ENCODE results near the gene WWOX.

The WWOX gene

DNA sequence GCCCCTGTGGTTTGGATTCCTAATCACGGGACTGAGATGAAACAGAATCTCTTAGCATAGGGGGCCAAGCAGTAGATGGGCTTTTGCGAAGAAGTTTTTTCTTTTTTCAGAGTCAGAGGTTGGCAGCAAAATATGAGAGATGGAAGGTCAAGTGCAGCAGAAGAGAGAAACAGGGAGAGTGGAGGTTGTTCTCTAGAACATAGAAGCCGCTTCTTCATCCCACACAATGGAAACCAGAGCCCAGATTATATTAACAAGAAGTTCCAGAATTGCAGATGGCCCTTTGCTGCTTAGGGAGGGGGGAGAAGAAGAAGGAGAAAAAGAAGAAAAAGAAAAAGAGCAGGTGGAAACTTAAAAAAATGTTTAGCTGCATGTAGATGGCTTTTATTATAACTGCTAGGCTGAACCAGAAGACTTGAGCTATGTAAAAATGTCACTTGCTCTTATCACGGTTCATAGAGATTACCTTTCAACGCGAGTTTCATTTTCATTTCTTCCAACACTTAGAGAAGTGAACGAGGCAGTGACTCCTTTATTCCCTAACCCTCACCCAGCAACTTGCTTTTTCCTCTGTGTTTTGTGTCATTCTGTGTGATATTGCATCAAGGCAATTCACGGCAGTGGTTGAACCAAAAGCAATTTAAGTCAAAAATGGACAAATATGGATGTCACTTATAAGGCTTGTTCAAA lies 737.5 kb downstream of the WWOX start:
- DNase-seq: no peak

DNA sequence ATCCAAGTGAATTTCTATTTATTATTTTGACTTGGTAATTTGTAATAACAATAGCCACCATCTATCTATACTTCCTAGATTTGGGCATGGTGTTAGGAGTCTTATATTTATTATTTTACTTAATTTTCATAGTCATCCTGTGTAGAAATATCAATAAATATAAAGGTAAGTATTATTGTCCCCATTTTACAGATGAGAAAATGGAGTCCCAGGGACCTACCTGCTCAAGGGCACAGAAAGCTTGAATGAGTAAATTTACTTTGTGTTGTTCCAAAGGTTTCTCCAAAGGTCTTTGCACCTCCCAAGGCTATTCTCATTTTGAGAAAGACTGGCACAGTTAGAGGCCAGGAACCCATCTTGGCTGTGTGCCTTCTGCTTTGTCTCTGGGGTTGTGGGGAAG lies 738.3 kb downstream of the WWOX start:
- DNase-seq: no peak

DNA sequence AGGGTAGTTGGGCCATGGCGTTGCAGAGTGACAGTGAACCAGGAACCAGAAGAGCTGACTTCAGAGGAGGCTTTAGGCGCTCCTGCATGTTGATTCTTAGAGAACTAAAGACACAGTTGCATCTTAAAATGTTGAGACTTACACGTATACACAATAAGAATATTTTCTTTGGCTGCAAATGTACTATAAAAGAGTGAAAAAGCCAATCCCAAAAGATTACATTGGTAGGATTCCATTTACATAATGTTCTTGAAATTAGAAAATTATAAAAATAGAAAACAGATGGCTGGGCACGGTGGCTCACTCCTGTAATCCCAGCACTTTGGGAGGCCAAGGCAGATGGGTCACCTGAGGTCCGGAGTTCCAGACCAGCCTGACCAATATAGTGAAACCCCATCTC lies 738.8 kb downstream of the WWOX start:
- DNase-seq: no peak

DNA sequence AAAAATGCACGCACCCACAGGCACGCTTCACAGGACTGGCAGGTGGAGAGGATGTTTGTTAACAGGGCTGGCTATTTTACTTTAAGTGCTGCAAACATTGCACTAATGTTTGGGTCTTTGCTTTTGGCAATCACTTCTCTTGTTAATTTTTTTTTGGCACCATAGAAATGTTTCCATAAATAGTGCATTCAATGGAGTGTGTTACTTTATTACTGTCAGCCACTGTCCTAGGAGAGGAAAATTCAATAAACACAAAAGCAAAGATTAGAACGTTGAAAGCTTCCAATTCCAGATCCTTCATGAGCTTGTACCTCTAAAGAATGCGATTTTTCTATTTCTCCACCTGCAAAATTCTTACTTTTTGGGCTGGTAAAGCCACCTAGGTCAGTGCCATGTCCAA lies 743.5 kb downstream of the WWOX start:
- DNase-seq: no peak

DNA sequence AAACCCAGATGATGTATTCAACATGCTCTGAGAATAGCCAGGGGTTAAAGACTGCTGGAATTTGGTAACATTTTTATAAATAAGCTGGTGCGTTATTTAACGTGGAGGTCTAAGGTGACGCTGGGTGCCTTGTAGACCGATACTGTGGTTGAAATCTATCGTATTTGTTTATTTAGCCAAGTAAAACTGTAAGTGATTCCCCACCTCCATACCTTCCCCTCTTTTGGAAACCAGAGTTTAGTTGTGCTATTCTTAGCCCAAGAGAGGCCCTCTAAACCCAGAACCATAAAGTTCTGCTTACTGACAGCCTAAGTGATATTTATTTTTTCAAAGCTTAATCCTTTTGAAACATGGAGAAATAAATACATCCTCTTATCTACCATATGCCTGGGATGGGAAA lies 744.5 kb downstream of the WWOX start:
- DNase-seq: no peak

DNA sequence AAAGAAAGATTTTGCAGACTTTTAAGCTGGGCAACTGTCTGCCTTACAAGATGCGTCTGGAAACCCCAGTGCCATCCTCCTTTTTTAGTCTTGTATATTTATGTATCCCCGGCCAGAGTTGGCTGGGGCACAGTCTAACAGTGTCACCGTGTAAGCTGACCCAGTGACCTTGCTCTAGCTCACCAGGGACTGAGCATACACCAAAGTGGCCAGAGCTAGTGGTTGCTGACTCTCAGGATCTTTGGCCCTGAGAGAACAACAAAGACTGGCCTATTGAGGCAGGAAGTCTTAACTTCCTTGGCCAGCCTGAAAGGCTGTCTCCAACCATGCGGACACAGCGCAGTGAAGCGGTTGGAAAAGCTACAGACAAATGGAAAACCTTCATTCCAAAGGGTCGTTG lies 745.2 kb downstream of the WWOX start:
- no peak for DNase-seq

DNA sequence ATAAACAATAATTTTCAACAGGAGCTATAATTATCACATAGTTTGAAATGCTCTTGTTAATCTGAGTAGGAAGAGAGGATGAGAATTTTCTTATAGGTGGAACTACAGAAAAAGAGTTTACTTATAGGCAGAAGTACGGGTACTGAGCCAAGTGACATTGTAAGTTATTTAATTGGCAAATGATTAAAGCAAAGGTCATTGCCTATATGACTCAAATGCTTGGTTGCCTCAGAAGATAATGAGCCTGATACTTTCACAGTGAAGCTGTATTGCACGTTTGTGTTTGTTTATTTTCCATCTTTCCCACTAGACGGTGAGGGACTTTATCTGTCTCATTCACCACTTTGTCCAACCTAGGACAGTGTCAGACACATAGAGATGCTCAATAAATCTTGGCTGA lies 751.8 kb downstream of the WWOX start:
- no peak for DNase-seq

DNA sequence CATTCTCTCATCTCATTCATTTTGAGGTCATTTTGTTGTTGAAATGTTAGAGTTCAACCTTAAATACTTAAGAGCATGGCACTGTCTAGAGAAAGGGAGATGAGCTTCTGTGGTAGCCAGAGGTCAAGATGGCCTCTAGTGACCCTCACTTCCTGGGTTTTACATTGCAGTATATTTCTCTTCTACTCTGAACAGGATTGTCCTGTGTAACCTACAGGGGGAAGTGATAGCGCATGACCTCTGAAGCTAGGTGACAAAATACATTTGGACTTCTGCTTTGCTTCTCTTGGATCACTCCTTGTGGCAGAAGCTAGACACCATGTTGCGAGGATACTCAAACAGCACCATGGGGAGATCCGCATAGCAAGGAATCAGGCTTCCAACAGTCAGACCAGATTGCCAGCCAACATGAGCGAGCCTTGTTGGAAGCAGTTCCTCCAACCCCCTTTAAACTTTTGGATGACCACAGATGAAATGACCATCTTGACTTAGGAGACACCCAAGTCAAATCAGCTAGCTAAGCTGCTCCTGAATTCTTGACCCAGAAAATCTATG lies 752.7 kb downstream of the WWOX start:
- no peak for DNase-seq

DNA sequence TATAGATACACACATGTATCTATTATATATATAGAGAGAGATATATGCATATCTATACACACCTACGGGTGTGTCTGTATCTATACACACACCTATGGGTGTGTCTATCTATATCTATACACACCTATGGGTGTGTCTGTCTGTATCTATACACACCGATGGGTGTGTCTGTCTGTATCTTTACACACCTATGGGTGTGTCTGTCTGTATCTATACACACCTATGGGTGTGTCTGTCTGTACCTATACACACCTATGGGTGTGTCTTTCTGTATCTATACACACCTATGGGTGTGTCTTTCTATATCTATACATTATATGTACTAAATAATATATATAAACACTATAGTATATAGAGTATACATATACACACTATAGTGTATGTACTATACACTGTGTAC lies 762.6 kb downstream of the WWOX start:
- no peak for DNase-seq

DNA sequence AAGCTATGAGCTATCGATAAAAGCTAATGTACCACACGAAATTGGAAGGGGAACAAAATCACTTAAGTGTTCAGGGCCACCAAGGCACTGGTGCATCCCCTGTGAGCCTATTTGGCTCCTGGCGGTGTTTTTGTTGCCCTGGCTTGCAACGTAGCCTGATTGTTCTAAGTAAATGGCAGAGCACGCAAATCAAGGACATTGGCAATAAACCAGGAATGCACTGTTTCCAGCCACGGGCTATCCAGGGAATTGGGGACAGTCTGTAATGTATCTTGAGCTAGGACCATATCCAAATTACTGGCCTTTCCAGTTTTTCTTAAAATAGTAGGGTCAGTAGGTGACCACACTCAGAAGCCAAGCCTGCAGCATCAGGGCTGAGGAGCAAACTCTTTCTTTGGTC lies 767.1 kb downstream of the WWOX start:
- DNase-seq: no peak

DNA sequence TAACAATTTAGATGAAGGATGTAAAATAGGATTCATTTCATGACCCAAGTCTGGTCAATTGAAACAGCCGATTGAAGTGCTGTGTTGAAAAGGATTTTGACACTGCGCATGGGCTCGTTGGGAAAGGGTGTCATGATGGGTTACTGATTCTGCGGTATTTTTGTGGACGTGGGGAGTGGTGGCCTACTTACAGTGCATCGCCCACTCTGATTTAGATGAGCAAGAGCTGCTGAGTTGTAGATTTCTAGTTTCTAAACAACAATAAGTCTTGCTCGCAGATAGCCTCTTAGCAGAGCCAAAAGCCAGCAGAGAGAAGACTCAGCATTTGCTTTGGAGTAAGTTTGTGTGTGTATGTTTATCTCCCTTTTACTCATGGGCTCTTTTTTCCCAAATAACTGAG lies 770.0 kb downstream of the WWOX start:
- DNase-seq: no peak

DNA sequence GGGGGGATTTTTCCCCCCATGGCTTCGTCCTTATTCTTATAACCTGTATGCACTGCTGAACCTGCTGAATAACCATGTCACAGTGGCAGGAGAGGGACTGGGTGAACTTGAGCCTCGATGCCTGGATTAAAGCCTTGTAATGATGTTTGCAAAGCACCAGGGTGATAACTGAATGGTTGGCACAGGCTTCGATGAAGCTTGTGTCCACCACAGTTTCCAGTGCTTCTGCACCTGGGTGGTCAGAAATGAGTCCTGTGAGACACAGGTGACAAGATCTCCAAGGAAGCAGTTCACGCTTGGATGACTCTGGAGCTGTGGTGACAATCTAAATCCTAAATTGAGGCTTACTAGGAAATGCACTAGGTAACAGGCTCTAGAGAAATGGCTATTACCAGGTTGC lies 771.8 kb downstream of the WWOX start:
- DNase-seq: no peak

DNA sequence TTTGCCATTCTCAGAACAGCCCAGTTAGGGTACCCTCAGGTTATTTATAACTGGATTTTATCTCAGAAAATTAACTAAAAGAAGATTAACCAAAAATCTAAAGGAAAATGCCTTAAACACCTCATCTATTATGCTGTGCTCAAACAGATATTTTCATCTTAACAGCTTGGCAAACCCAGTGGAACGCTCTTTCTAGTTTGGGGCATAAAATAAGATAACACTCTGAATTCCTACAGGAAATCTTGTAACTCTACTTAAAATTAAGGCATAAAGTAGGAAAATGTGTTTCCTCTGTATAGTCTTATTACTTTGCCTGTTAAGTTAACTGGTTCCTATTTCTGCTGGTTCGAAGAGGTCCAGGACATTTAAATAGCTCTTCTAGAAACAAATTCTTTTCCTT lies 777.2 kb downstream of the WWOX start:
- DNase-seq: no peak

DNA sequence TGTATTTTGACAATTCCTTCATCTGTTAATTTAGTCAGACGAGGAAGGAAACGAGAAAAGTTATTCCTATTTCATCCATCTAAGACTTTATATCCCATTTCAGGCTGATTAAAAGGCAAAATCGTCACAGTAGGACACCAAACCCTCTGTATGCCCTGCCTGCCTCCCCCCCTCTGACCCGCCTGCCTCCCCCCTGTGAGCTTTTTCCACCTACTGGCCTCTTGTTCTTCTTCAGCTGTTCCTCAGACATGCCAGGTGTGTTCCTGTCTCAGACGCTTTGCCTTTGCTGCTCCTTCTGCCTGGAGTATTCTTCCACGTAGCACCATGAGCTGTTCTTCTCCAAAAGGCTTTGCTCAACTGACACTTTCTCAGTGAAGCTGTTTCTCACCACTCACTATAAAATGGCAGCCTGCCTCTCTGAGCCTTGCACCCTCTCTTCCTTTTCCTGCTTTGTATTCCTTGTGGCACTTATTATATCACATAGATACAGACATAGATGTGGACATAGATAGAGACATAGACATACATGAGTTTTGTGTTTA lies 777.7 kb downstream of the WWOX start:
- no peak for DNase-seq

DNA sequence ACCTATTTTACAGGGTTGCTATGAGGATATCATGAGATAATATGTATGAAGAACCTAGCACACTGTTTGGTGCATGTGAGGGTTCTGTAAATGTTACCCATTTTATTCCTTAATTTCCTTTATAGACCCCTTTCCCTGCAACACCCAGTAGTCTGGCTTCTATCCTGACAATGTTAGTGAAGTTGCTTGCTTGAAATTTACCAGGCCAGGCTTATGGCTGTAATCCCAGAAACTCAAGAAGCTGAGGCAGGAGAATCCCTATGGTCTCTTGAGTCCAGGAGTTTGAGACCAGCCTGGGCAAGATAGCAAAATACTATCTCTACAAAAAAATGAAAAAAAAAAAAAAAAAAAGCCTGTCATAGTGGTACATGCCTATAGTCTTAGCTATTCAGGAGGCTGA lies 779.1 kb downstream of the WWOX start:
- no peak for DNase-seq

DNA sequence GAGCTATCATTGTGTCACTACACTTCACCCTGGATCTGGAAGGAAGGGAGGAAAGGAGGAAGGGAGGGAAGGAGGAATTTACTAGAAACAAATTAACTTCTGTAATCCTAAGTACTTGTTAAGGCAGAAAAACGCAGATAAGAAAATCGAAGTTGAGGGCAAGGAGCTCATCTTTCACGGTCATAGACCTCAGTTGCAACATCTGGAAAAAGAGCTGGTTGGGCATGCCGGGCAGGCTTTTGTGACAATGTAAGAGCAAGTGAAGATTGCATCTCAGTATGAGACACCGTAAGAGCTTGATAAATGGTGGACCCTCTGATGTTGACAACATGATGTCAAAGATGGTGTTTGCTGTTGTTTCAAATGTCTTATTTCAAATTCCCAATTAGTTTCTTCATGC lies 779.6 kb downstream of the WWOX start:
- DNase-seq: no peak

DNA sequence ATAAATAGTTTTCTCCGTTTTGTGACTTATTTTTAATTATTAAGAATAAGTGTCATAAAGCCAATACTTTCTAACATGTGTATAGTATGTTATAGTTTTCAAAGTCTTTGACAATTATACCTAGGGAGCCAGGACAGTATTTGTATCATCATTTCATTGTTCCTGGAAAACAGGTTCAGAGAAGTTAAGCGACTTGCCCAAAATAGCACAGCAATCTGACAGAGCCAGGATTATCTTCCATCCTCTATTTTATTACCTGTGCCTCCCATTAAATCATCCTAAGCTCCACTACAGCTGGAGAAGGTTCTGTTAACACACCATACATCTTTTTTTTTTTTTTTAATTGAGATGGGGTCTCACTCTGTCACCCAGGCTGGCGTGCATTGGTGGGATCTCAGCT lies 782.7 kb downstream of the WWOX start:
- DNase-seq: no peak

DNA sequence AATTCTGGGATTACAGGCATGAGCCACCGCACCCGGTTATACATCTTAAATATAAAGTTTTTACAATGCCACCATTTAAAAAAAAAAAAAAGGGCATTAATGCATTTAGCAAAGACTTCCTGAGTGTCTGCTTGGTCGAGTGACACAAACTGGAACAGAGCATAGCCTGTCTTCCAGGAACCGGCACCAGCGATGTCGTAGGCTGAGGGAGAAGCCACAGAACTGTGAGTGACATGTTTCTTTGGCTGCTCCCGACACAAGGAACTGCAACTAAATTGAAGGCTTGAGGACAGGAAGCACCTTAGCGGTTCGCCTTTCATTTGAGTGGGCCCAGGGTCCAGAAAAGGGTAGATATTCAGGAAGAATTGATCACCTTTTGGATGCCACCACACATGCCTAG lies 783.3 kb downstream of the WWOX start:
- no peak for DNase-seq

DNA sequence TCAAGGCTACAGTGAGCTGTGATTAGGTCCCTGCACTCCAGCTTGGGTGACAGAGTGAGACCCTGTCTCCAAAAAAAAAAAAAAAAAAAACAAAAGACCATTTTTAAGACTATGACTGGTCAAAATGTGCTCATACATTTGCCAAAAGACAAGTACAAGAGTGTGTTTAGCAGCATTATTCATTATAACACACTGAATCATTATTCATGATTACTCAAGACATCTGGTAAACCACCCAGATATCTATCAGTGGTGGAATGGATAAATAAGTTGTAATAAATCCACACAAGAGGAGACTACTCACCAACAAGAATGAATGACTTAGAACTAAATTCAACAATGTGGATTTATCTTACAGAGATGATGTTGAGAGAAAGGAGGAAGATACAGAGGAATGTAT lies 784.8 kb downstream of the WWOX start:
- no peak for DNase-seq

DNA sequence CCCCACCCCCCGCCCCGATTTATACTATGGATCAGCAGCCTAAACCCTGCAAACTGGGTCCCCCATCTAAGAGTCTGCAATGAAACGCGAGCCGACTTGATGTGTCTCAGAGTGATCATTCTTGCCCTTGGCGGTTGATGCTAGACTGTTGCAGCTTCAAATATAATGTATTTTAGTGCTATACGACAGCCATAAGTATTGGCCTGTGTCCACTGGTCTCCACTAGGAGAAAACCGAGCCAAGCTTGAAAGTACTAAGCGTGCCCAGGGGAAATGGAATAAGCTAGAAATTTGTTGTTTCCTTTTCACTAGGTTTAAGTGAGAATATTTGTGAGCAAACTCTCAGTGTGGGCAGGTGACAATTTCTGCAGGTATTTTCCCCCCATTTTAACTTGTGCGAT lies 789.9 kb downstream of the WWOX start:
- DNase-seq: no peak

DNA sequence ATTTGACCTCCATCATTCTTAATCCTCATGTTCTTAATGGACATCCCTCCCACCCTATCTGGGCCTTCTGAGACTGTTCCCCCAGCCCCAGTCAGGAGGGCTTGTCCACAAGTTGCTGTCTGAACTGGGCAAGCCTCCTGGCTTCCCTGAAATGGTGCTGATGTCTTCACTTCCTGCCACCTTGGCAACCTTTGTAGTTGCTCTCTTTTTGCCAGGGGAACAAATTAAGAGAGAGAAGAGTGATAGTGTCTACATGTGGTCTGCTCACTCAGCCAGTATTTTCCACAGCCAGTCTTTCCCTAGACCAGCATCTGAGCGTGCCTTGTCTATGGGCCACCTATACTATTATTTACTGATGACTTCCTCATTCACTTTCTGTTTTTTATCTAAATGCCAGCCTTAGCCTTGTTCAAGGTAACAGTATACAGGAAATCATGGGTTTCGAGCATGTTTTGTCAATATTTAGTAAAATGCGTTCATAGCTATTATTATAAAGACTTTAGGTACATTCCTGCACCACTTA lies 791.0 kb downstream of the WWOX start:
- DNase-seq: no peak

DNA sequence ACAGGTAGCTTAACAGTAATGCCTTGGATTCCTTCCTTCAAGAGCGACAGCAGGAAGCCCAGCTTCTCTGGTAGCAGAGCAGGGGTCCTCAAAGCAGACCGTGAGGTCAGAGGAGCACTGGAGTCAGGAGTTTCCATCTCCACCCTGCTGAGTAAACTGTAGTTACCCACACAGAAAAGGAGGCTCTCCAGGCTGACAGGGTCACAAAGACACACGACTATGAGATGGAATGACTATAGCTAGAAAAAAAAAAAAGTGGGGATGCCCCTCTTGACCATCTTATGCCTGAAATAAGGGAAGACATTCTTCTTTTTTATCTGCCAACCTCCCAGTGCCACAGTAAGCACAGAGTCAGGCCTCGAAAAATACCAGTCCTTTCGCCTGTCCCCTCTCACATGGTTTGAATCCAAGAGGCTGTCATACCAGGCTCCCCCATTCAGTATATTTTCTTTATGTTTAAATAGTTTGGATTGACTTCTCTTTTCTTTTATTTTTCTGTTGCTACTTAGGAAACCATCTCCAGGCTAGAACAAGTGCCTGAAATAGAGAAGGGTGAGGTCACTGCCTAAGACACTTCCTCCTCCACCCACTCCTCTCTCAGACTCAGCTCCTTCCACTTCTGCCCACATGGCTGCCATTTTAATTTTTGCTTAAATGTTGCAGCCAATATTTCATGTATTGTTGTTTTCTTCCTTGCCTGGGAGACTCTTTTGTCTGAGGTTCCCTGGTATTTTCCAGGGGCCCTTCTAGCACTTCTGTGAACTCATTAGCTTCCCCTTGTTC lies 793.7 kb downstream of the WWOX start:
- DNase-seq: no peak

DNA sequence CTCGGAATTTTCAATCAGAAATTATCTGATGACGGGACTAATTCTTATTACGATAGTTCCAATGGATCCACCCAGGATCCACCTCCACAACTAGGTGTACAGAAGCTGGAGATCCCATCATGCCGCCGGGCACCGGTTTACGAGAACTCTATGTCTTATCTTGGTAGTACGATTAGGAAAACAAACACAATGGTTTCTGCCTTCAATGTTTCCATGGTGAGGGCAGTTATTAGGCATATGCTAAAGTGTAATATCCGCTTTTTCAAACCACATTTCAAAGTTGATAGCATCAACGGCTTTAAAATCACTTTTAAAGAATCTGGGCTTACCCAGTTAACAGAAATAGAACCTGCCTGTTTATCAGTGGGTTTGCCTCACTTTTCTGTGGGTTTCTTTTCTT lies 795.4 kb downstream of the WWOX start:
- DNase-seq: no peak

DNA sequence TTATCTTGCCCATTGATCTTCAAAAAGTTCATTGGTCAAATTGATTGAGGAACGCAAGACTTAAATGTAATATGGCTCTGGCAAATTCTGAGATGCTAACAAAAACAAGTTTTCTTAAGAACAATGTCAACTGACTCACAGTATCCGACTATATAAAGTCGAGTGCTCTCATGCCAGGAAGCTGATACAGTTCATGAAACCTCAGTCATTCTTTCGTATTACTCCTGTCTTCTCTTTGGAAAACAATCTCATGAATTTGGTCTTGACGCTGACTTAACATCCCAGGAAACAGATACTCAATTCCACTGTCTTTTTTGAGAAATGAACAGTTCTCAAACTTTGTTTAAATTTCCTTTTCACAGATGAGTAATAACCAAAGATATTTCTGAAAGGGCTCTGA lies 796.2 kb downstream of the WWOX start:
- DNase-seq: no peak
